ENCODE measurements around the gene RUBCN.
A peak's percentile ranks its signal among the peaks of the same experiment; 100 is the strongest.
"Not testable (repeated sequence)": the region's sequence is repeated elsewhere in the genome, so short reads cannot be mapped to it uniquely, and the experiment has no call there.

The RUBCN gene

GRCh38 chr3:197680955-197681521, 55.7 kb downstream of the RUBCN start:
- no peak for DNase-seq

- no peak for DNase-seq
Measured at GRCh38 chr3:197675951-197676350, 60.8 kb downstream of the RUBCN start.

GRCh38 chr3:197675563-197675860, 61.2 kb downstream of the RUBCN start:
- DNase-seq: no peak

- DNase-seq: no peak
Measured at GRCh38 chr3:197674741-197675562, 61.8 kb downstream of the RUBCN start.

- no peak for DNase-seq
Measured at GRCh38 chr3:197673170-197673569, 63.5 kb downstream of the RUBCN start.

- no peak for DNase-seq
Measured at GRCh38 chr3:197670361-197670760, 66.3 kb downstream of the RUBCN start.

- no peak for DNase-seq
Measured at GRCh38 chr3:197667968-197668367, 68.7 kb downstream of the RUBCN start.

- not testable (repeated sequence) for DNase-seq
Measured at GRCh38 chr3:197667293-197667692, 69.4 kb downstream of the RUBCN start.

GRCh38 chr3:197666221-197666842, 70.4 kb downstream of the RUBCN start:
- not testable (repeated sequence) for DNase-seq

GRCh38 chr3:197665549-197665948, 71.2 kb downstream of the RUBCN start:
- DNase-seq: not testable (repeated sequence)

- not testable (repeated sequence) for DNase-seq
Measured at GRCh38 chr3:197665142-197665491, 71.6 kb downstream of the RUBCN start.

GRCh38 chr3:197664414-197665141, 72.1 kb downstream of the RUBCN start:
- DNase-seq: peak; percentile 51

- not testable (repeated sequence) for DNase-seq
Measured at GRCh38 chr3:197663367-197664140, 73.2 kb downstream of the RUBCN start.

GRCh38 chr3:197662352-197662751, 74.4 kb downstream of the RUBCN start:
- not testable (repeated sequence) for DNase-seq

- not testable (repeated sequence) for DNase-seq
Measured at GRCh38 chr3:197661874-197662273, 74.8 kb downstream of the RUBCN start.

- not testable (repeated sequence) for DNase-seq
Measured at GRCh38 chr3:197661234-197661834, 75.4 kb downstream of the RUBCN start.

- DNase-seq: not testable (repeated sequence)
Measured at GRCh38 chr3:197659701-197660100, 77.0 kb downstream of the RUBCN start.

GRCh38 chr3:197659144-197659543, 77.6 kb downstream of the RUBCN start:
- not testable (repeated sequence) for DNase-seq

- not testable (repeated sequence) for DNase-seq
Measured at GRCh38 chr3:197658706-197659105, 78.0 kb downstream of the RUBCN start.

GRCh38 chr3:197657541-197658292, 79.0 kb downstream of the RUBCN start:
- not testable (repeated sequence) for DNase-seq

GRCh38 chr3:197656960-197657359, 79.7 kb downstream of the RUBCN start:
- not testable (repeated sequence) for DNase-seq

All from retina (tissue), 1 donor.